ENCODE results near the gene GABRG3.
"Not testable (repeated sequence)": the region's sequence is repeated elsewhere in the genome, so short reads cannot be mapped to it uniquely, and the experiment has no call there.

Gene GABRG3

DNA sequence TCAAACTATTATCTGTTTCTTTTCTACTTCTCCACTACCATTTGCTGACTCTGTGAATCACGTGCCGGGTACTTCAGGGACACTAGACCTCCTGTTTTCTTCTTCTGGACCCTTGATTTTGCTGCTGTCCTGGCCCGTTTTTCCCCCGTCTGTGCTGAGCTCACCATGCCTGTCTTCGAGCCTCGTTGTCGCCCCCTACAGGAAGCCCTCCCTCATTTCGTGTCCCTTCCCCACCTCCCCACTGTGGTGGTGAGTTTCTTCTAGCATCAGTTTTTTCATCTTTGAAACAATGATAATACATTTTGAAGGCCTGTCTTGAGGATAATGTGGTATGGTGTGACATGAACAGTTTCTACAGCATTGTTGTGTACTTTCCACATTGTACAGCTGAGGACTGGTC is 12.8 kb downstream of the GABRG3 start:
- H3K9me3 ChIP-seq (ENCODE audit: insufficient read depth, low read length), result no peaks in the 10 kb centered on the region
- H3K27me3 ChIP-seq (ENCODE audit: insufficient read depth, insufficient read length), result no peaks in the 10 kb centered on the region
- H3K36me3 ChIP-seq (ENCODE audit: insufficient read depth, insufficient read length, low read length), result no peaks in the 10 kb centered on the region
- no peaks in the 10 kb centered on the region for H3K4me1 ChIP-seq (ENCODE audit: insufficient read depth, insufficient read length)
- no peak overlapping the region for H3K9ac ChIP-seq (ENCODE audit: insufficient read length, low read depth)
- H3K4me3 ChIP-seq (ENCODE audit: insufficient read length, low read depth), result no peak overlapping the region
- no peak for TF ChIP-seq SUZ12 (IDR thresholded peaks at IDR 0.05; ENCODE audit: extremely low read depth, insufficient read depth, insufficient read length)
- no peak for TF ChIP-seq YY1 (IDR thresholded peaks at IDR 0.05; ENCODE audit: insufficient read depth, insufficient read length)
- no peak for TF ChIP-seq ZNF274 (IDR thresholded peaks at IDR 0.05; ENCODE audit: low read depth, low read length)
- no peak for DNase-seq (ENCODE audit: low read depth, low spot score)

DNA sequence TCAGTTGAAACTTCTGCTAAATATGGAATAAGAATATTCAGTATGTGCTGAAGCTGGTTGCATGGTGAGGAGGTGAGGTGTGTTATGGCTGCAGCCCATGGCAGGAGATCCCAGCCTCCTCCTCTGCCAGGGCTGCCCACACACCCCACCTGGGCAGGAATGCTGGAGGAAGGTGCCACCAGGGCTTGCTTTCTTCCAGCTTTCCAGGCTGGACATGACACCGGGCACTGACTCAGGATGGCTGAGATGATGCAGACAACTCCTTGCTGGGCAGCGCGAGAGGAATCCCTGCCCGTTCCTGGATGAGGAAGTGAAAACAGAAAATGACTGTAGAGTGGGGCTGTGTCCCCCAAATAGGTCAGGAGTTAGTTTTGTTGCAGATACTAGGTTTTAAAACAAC is 14.1 kb downstream of the GABRG3 start:
- Histone ChIP-seq H3K27me3 (ENCODE audit: insufficient read depth, insufficient read length) (no peaks in the 10 kb centered on the region), H3K9me3 (ENCODE audit: insufficient read depth, low read length) (no peaks in the 10 kb centered on the region), H3K9ac (ENCODE audit: insufficient read length, low read depth) (no peak overlapping the region), H3K4me1 (ENCODE audit: insufficient read depth, insufficient read length) (no peaks in the 10 kb centered on the region), H3K36me3 (ENCODE audit: insufficient read depth, insufficient read length, low read length) (no peaks in the 10 kb centered on the region), H3K4me3 (ENCODE audit: insufficient read length, low read depth) (no peak overlapping the region)
- DNase-seq (ENCODE audit: low read depth, low spot score), result no peak
- TF ChIP-seq YY1 (IDR thresholded peaks at IDR 0.05; ENCODE audit: insufficient read depth, insufficient read length), result no peak

DNA sequence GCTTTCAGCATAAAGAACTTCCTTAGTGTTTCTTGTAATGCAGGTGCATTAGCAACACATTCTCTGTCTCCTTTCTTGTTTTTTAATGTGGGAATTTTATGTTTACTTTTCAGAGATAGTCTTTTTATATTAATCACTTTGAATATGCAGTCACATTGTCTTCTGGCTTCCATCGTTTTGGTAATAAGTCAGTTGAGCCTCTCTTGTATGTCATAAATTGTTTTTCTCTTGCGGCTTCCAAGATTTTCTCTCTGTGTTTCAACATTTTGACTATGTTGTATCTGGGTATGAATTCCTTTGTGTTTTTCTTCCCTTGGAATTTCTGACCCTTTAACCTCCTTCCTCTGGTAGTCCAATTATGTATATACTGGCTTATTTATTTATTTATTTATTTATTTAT is 25.3 kb downstream of the GABRG3 start:
- H3K4me3 ChIP-seq (ENCODE audit: insufficient read length, low read depth), result no peak overlapping the region
- TF ChIP-seq YY1 (IDR thresholded peaks at IDR 0.05; ENCODE audit: insufficient read depth, insufficient read length) (no peak), SUZ12 (IDR thresholded peaks at IDR 0.05; ENCODE audit: extremely low read depth, insufficient read depth, insufficient read length) (no peak), ZNF274 (IDR thresholded peaks at IDR 0.05; ENCODE audit: low read depth, low read length) (no peak)
- DNase-seq (ENCODE audit: low read depth, low spot score), result no peak

DNA sequence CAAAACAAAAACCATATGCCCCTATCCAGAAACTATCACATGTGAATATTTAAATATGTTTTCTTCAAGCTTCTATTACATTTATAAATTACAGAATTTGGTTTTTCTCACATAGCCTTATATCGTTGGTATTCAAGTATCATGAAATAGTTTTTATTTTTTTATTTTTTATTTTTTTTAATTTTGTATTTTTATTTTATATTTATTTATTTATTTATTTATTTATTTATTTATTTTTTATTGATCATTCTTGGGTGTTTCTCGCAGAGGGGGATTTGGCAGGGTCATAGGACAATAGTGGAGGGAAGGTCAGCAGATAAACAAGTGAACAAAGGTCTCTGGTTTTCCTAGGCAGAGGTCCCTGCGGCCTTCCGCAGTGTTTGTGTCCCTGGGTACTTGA is 32.0 kb downstream of the GABRG3 start:
- not testable (repeated sequence) for H3K27me3 ChIP-seq (ENCODE audit: insufficient read depth, insufficient read length); H3K9me3 ChIP-seq (ENCODE audit: insufficient read depth, low read length); H3K4me3 ChIP-seq (ENCODE audit: insufficient read length, low read depth)

More for the DNA sequence above, 25.3 kb downstream of the GABRG3 start:
- Histone ChIP-seq H3K9ac (ENCODE audit: insufficient read length, low read depth) (no peak overlapping the region), H3K27me3 (ENCODE audit: insufficient read depth, insufficient read length) (no peaks in the 10 kb centered on the region), H3K36me3 (ENCODE audit: insufficient read depth, insufficient read length, low read length) (no peaks in the 10 kb centered on the region), H3K4me1 (ENCODE audit: insufficient read depth, insufficient read length) (no peaks in the 10 kb centered on the region), H3K9me3 (ENCODE audit: insufficient read depth, low read length) (no peaks in the 10 kb centered on the region)

DNA sequence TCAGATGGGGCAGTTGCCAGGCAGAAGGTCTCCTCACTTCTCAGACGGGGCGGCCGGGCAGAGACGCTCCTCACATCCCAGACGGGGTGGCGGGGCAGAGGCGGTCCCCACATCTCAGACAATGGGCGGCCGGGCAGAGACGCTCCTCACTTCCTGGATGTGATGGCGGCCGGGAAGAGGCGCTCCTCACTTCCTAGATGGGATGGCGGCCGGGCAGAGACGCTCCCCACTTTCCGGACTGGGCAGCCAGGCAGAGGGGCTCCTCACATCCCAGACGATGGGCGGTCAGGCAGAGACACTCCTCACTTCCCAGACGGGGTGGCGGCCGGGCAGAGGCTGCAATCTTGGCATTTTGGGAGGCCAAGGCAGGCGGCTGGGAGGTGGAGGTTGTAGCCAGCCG is 33.2 kb downstream of the GABRG3 start:
- not testable (repeated sequence) for H3K4me1 ChIP-seq (ENCODE audit: insufficient read depth, insufficient read length); H3K4me3 ChIP-seq (ENCODE audit: insufficient read length, low read depth); H3K27me3 ChIP-seq (ENCODE audit: insufficient read depth, insufficient read length); H3K9me3 ChIP-seq (ENCODE audit: insufficient read depth, low read length); H3K36me3 ChIP-seq (ENCODE audit: insufficient read depth, insufficient read length, low read length); DNase-seq (ENCODE audit: low read depth, low spot score); H3K9ac ChIP-seq (ENCODE audit: insufficient read length, low read depth)

More for the DNA sequence above, 32.0 kb downstream of the GABRG3 start:
- H3K4me1 ChIP-seq (ENCODE audit: insufficient read depth, insufficient read length); H3K9ac ChIP-seq (ENCODE audit: insufficient read length, low read depth); DNase-seq (ENCODE audit: low read depth, low spot score); H3K36me3 ChIP-seq (ENCODE audit: insufficient read depth, insufficient read length, low read length): not testable (repeated sequence)

- no peaks in the 10 kb centered on the region for H3K4me1 ChIP-seq (ENCODE audit: insufficient read depth, insufficient read length)
- TF ChIP-seq SUZ12 (IDR thresholded peaks at IDR 0.05; ENCODE audit: extremely low read depth, insufficient read depth, insufficient read length) (no peak), YY1 (IDR thresholded peaks at IDR 0.05; ENCODE audit: insufficient read depth, insufficient read length) (no peak), ZNF274 (IDR thresholded peaks at IDR 0.05; ENCODE audit: low read depth, low read length) (no peak)
- peak; percentile 74 for DNase-seq (ENCODE audit: low read depth, low spot score)
- H3K9me3 ChIP-seq (ENCODE audit: insufficient read depth, low read length), result no peaks in the 10 kb centered on the region; the same call in 1 of the 2 replicates
- no peaks in the 10 kb centered on the region for H3K27me3 ChIP-seq (ENCODE audit: insufficient read depth, insufficient read length)
- H3K9ac ChIP-seq (ENCODE audit: insufficient read length, low read depth), result no peak overlapping the region
- no peaks in the 10 kb centered on the region for H3K36me3 ChIP-seq (ENCODE audit: insufficient read depth, insufficient read length, low read length)
- H3K4me3 ChIP-seq (ENCODE audit: insufficient read length, low read depth), result no peak overlapping the region
Measured at GRCh38 chr15:27017168-27017809, 46.3 kb downstream of the GABRG3 start.

DNA sequence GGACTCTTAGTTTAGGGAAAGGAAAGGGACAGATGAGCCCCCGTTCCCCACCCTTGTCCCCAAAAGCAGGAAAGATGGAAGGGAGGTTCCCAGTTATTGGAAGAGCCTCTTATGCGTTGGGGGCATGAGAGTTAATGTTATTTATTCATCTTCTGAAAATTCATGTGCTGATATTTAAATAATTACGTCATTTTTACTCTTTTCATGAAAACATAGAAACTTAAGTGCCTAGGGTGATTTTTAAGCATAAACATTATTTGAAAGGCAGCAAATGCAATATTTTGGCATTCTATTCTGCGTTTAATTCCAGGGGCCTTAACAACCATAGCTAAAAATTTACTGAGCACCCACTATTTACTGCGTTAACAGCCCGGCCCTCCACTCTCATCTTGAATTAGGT is 48.7 kb downstream of the GABRG3 start:
- Histone ChIP-seq H3K36me3 (ENCODE audit: insufficient read depth, insufficient read length, low read length) (no peaks in the 10 kb centered on the region), H3K27me3 (ENCODE audit: insufficient read depth, insufficient read length) (no peaks in the 10 kb centered on the region), H3K9ac (ENCODE audit: insufficient read length, low read depth) (no peak overlapping the region), H3K4me1 (ENCODE audit: insufficient read depth, insufficient read length) (no peaks in the 10 kb centered on the region), H3K9me3 (ENCODE audit: insufficient read depth, low read length) (no peaks in the 10 kb centered on the region; the same call in 1 of the 2 replicates), H3K4me3 (ENCODE audit: insufficient read length, low read depth) (no peak overlapping the region)
- DNase-seq (ENCODE audit: low read depth, low spot score), result no peak
- TF ChIP-seq ZNF274 (IDR thresholded peaks at IDR 0.05; ENCODE audit: low read depth, low read length) (no peak), YY1 (IDR thresholded peaks at IDR 0.05; ENCODE audit: insufficient read depth, insufficient read length) (no peak), SUZ12 (IDR thresholded peaks at IDR 0.05; ENCODE audit: extremely low read depth, insufficient read depth, insufficient read length) (no peak)

GRCh38 chr15:27025481-27025966 is 54.5 kb downstream of the GABRG3 start:
- H3K9ac ChIP-seq (ENCODE audit: insufficient read length, low read depth), result no peak overlapping the region
- H3K27me3 ChIP-seq (ENCODE audit: insufficient read depth, insufficient read length), result no peaks in the 10 kb centered on the region
- H3K4me1 ChIP-seq (ENCODE audit: insufficient read depth, insufficient read length), result peaks cover 5% of the 10 kb centered on the region
- TF ChIP-seq ZNF274 (IDR thresholded peaks at IDR 0.05; ENCODE audit: low read depth, low read length) (no peak), YY1 (IDR thresholded peaks at IDR 0.05; ENCODE audit: insufficient read depth, insufficient read length) (no peak), SUZ12 (IDR thresholded peaks at IDR 0.05; ENCODE audit: extremely low read depth, insufficient read depth, insufficient read length) (no peak)
- no peak overlapping the region for H3K4me3 ChIP-seq (ENCODE audit: insufficient read length, low read depth)
- H3K36me3 ChIP-seq (ENCODE audit: insufficient read depth, insufficient read length, low read length), result no peaks in the 10 kb centered on the region
- no peaks in the 10 kb centered on the region for H3K9me3 ChIP-seq (ENCODE audit: insufficient read depth, low read length)
- DNase-seq (ENCODE audit: low read depth, low spot score), result no peak
